Measurements from ENCODE around the gene GPC1.

DNA sequence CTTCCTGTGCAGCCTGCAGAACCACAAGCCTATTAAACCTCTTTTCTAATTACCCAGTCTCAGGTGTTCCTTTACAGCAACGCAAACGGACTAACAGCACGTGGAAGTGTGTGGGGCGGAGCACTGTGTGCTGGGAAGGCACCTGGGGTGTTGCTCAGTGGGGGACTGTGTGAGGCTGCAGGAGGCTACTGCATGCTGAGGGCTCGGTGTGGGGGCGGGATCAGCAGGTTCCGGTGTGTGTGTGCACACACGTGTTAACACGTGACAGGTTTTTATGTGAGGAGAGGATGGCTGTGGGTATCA, 63.4 kb downstream of the GPC1 start:
- TF ChIP-seq, protein P1, sequence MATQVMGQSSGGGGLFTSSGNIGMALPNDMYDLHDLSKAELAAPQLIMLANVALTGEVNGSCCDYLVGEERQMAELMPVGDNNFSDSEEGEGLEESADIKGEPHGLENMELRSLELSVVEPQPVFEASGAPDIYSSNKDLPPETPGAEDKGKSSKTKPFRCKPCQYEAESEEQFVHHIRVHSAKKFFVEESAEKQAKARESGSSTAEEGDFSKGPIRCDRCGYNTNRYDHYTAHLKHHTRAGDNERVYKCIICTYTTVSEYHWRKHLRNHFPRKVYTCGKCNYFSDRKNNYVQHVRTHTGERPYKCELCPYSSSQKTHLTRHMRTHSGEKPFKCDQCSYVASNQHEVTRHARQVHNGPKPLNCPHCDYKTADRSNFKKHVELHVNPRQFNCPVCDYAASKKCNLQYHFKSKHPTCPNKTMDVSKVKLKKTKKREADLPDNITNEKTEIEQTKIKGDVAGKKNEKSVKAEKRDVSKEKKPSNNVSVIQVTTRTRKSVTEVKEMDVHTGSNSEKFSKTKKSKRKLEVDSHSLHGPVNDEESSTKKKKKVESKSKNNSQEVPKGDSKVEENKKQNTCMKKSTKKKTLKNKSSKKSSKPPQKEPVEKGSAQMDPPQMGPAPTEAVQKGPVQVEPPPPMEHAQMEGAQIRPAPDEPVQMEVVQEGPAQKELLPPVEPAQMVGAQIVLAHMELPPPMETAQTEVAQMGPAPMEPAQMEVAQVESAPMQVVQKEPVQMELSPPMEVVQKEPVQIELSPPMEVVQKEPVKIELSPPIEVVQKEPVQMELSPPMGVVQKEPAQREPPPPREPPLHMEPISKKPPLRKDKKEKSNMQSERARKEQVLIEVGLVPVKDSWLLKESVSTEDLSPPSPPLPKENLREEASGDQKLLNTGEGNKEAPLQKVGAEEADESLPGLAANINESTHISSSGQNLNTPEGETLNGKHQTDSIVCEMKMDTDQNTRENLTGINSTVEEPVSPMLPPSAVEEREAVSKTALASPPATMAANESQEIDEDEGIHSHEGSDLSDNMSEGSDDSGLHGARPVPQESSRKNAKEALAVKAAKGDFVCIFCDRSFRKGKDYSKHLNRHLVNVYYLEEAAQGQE (IDR thresholded peaks at IDR 0.05; ENCODE audit: insufficient read depth in 1 of 2, low read depth in 2 of 2, low read length in 2 of 2) = no peak
- TF ChIP-seq SIN3A (IDR thresholded peaks at IDR 0.05; ENCODE audit: borderline replicate concordance, insufficient read depth, low read length) = no peak
- TF ChIP-seq TAF1 (IDR thresholded peaks at IDR 0.05; ENCODE audit: borderline replicate concordance, insufficient read depth, low read length) = no peak
- TF ChIP-seq POLR2AphosphoS5 (IDR thresholded peaks at IDR 0.05; ENCODE audit: low read depth, low read length) = no peak
- TF ChIP-seq FOXP2 (optimal IDR thresholded peaks at IDR 0.05; ENCODE audit: borderline replicate concordance, extremely low read depth, extremely low read length, insufficient read depth) = no peak

Data from PFSK-1 (cell line).